SU-DHL-6 (cell line): Measurements from ENCODE around the gene AGO4.
"Not testable (repeated sequence)": the region's sequence is repeated elsewhere in the genome, so short reads cannot be mapped to it uniquely, and the experiment has no call there.

Source experiments
- H2AFZ ChIP-seq: fragments of 200-600 bp; sonication (generic); 2 replicates; pipeline ENCODE4 v1.6.1; 2014; ENCODE audit warnings: low read depth, mild to moderate bottlenecking, moderate library complexity, mixed read lengths, antibody characterized with exemption, low read length; ENCODE audit not compliant: severe bottlenecking
- H3F3A ChIP-seq: fragments of 200-600 bp; shearing (Covaris generic); 2 replicates; pipeline ENCODE4 v1.6.0; 2016; ENCODE audit warnings: antibody characterized with exemption, mild to moderate bottlenecking; ENCODE audit not compliant: insufficient read depth
- H3K27ac ChIP-seq: fragments of 200-600 bp; sonication (generic); 2 replicates; pipeline ENCODE4 v1.5.1; 2016; ENCODE audit warnings: low read depth, mild to moderate bottlenecking, low read length, moderate library complexity, mixed read lengths
- H3K27me3 ChIP-seq: fragments of 200-600 bp; sonication (generic), shearing (Covaris generic); 2 replicates; pipeline ENCODE4 v1.6.0; 2014; ENCODE audit warnings: mild to moderate bottlenecking, low read length
- H3K36me3 ChIP-seq: fragments of 200-600 bp; sonication (generic); 2 replicates; pipeline ENCODE4 v1.6.1; 2014; ENCODE audit warnings: mild to moderate bottlenecking, low read length, mixed read lengths
- H3K4me2 ChIP-seq: fragments of 300-600, 200-600 bp; shearing (Covaris generic), sonication (generic); 2 replicates; pipeline ENCODE4 v1.6.0; 2014; ENCODE audit warnings: low read length, low read depth, mild to moderate bottlenecking; ENCODE audit not compliant: poor library complexity, severe bottlenecking
- H3K4me3 ChIP-seq: fragments of 200-600 bp; sonication (generic); 2 replicates; pipeline ENCODE4 v1.5.1; 2014; ENCODE audit warnings: antibody characterized with exemption, low read length, mild to moderate bottlenecking, mixed read lengths; ENCODE audit not compliant: insufficient read depth, poor library complexity, severe bottlenecking
- H3K79me2 ChIP-seq: fragments of 200-600 bp; sonication (generic); 2 replicates; pipeline ENCODE4 v1.6.1; 2014; ENCODE audit warnings: mild to moderate bottlenecking, low read length, moderate library complexity; ENCODE audit not compliant: insufficient read depth
- H3K9ac ChIP-seq: fragments of 200-600 bp; sonication (generic); 2 replicates; pipeline ENCODE4 v1.7.0; 2014; ENCODE audit warnings: mild to moderate bottlenecking, low read length
- H3K9me2 ChIP-seq: fragments of 200-600 bp; sonication (generic); replicated peaks from 2 replicates; pipeline ENCODE4 v1.6.1; 2014; ENCODE audit warnings: low read length; ENCODE audit not compliant: insufficient read depth
- H3K9me3 ChIP-seq: fragments of 200-600 bp; sonication (generic); 2 replicates; pipeline ENCODE4 v1.6.1; 2014; ENCODE audit warnings: low read length, mixed read lengths; ENCODE audit not compliant: insufficient read depth
- H4K20me1 ChIP-seq: fragments of 200-600 bp; sonication (generic); 2 replicates; pipeline ENCODE4 v1.6.1; 2014; ENCODE audit warnings: low read depth, mild to moderate bottlenecking, antibody characterized with exemption, low read length, moderate library complexity, mixed read lengths
- EZH2phosphoT487 ChIP-seq: fragments of 200-600 bp; sonication (generic), shearing (Covaris generic); conservative IDR thresholded peaks from 2 replicates; pipeline ENCODE4 v1.6.1; 2018; ENCODE audit warnings: mild to moderate bottlenecking, antibody characterized with exemption, low read length, moderate library complexity, mixed read lengths
- TF ChIP-seq, protein P1 (sequence below): fragments of 200-600 bp; sonication (generic); IDR thresholded peaks from one replicate; pipeline ENCODE4 v1.5.1; 2017; ENCODE audit warnings: antibody characterized with exemption, mild to moderate bottlenecking, low read length, moderate library complexity; ENCODE audit not compliant: insufficient read depth, poor library complexity, severe bottlenecking

AGO4 gene

DNA sequence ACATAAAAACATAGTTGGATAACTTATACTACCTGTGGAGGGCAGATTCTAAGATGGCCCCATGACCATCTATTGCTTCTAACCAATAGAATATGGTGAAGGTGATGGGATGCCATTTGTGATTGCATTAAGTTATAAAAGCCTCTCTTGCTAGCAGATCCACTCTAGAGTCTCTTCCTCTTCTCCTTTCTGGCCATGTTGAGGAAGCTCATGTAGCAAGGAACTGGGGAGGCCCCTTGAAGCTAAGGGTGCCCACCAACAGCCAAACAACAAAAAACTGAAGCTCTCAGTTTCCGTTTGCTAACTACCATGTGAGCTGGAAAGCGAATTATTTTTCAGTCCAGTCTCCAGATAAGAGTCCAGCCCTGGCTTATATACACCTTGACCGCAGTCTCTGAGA is 59.2 kb downstream of the AGO4 start:
- no peaks in the 10 kb centered on the region for H3K9me2 ChIP-seq
- no peaks in the 10 kb centered on the region for H4K20me1 ChIP-seq
- no peaks in the 10 kb centered on the region for H3F3A ChIP-seq
- no peak overlapping the region for H2AFZ ChIP-seq
- no peaks in the 10 kb centered on the region for H3K9me3 ChIP-seq
- no peak overlapping the region for H3K27ac ChIP-seq
- no peak overlapping the region for H3K9ac ChIP-seq
- H3K27me3 ChIP-seq: no peaks in the 10 kb centered on the region
- no peaks in the 10 kb centered on the region for H3K36me3 ChIP-seq
- TF ChIP-seq, protein P1, sequence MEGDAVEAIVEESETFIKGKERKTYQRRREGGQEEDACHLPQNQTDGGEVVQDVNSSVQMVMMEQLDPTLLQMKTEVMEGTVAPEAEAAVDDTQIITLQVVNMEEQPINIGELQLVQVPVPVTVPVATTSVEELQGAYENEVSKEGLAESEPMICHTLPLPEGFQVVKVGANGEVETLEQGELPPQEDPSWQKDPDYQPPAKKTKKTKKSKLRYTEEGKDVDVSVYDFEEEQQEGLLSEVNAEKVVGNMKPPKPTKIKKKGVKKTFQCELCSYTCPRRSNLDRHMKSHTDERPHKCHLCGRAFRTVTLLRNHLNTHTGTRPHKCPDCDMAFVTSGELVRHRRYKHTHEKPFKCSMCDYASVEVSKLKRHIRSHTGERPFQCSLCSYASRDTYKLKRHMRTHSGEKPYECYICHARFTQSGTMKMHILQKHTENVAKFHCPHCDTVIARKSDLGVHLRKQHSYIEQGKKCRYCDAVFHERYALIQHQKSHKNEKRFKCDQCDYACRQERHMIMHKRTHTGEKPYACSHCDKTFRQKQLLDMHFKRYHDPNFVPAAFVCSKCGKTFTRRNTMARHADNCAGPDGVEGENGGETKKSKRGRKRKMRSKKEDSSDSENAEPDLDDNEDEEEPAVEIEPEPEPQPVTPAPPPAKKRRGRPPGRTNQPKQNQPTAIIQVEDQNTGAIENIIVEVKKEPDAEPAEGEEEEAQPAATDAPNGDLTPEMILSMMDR: no peak
- TF ChIP-seq EZH2phosphoT487: no peak
- no peak overlapping the region for H3K4me2 ChIP-seq
- no peak overlapping the region for H3K4me3 ChIP-seq
- H3K79me2 ChIP-seq: no peaks in the 10 kb centered on the region

GRCh38 chr1:35869245-35869950 is 61.6 kb downstream of the AGO4 start:
- H2AFZ ChIP-seq: not testable (repeated sequence)

GRCh38 chr1:35870651-35871309 is 63.0 kb downstream of the AGO4 start:
- no peaks in the 10 kb centered on the region for H3K79me2 ChIP-seq
- no peak overlapping the region for H2AFZ ChIP-seq
- H3K36me3 ChIP-seq: no peaks in the 10 kb centered on the region
- no peak overlapping the region for H3K4me3 ChIP-seq
- no peak overlapping the region for H3K4me2 ChIP-seq
- no peaks in the 10 kb centered on the region for H3K9me2 ChIP-seq
- H4K20me1 ChIP-seq: no peaks in the 10 kb centered on the region
- no peak overlapping the region for H3K27ac ChIP-seq
- no peak overlapping the region for H3K9ac ChIP-seq
- no peaks in the 10 kb centered on the region for H3K9me3 ChIP-seq
- no peaks in the 10 kb centered on the region for H3F3A ChIP-seq
- TF ChIP-seq, protein P1: no peak
- no peaks in the 10 kb centered on the region for H3K27me3 ChIP-seq

More at GRCh38 chr1:35869245-35869950, 61.6 kb downstream of the AGO4 start:
- not testable (repeated sequence) for H4K20me1 ChIP-seq, H3K36me3 ChIP-seq, H3F3A ChIP-seq, H3K27me3 ChIP-seq, H3K4me2 ChIP-seq, H3K9me3 ChIP-seq, H3K4me3 ChIP-seq, H3K9me2 ChIP-seq, H3K27ac ChIP-seq, H3K79me2 ChIP-seq, H3K9ac ChIP-seq

DNA sequence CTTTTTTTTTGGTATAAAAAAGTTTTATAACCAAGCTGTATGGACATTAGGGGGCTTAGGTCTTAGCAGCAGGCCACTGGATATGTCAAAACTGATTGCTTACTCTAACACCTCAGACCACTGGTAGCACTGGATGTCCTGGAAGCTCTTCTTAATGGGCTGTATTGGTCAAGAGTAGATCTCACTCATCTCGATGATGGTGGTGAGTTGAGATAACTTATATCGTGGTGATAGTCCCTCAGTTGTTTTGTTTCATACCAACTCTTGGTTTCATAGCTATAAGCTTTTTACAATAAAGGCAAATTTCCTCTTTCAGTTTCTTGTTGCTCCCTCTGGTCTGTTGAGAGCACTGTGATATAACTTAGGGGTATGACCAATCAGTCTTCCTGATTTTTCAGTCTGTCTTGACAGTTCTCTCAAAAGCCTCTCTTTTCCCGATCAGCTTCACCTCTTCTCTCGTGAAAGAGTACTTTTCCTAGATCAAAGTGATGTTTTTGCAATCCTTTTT is 65.5 kb downstream of the AGO4 start:
- Histone ChIP-seq H3K9ac (no peak overlapping the region), H3K4me2 (no peak overlapping the region), H3K4me3 (no peak overlapping the region), H3K79me2 (no peaks in the 10 kb centered on the region), H3K27ac (no peak overlapping the region), H2AFZ (no peak overlapping the region), H3K27me3 (no peaks in the 10 kb centered on the region), H3F3A (no peaks in the 10 kb centered on the region), H4K20me1 (no peaks in the 10 kb centered on the region), H3K9me2 (no peaks in the 10 kb centered on the region), H3K9me3 (no peaks in the 10 kb centered on the region), H3K36me3 (no peaks in the 10 kb centered on the region)
- TF ChIP-seq, protein P1: no peak
- TF ChIP-seq EZH2phosphoT487: no peak

DNA sequence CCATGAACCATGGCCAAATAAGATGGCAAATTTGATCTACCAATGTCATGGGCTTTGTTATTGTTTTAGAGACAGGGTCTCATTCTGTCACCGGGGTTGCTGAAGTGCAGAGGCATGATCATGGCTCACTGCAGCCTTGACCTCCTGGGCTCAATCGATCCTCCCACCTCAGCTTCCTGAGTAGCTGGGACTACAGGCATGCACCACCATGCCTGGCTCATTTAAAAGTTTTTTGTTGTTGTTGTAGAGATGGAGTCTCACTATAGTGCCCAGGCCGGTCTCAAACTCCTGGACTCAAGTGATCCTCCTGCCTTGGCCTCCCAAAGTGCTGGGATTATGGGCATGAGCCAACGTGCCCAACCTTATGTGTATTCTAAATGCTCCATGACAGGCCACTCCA is 66.3 kb downstream of the AGO4 start:
- not testable (repeated sequence) for H3K27ac ChIP-seq, H3K9ac ChIP-seq, H3K9me3 ChIP-seq, H3K27me3 ChIP-seq, H3K36me3 ChIP-seq, H3K9me2 ChIP-seq, H3K79me2 ChIP-seq, H4K20me1 ChIP-seq, H2AFZ ChIP-seq, H3F3A ChIP-seq, H3K4me3 ChIP-seq, H3K4me2 ChIP-seq
